ENCODE data around the gene TMEM253.

Gene TMEM253

DNA sequence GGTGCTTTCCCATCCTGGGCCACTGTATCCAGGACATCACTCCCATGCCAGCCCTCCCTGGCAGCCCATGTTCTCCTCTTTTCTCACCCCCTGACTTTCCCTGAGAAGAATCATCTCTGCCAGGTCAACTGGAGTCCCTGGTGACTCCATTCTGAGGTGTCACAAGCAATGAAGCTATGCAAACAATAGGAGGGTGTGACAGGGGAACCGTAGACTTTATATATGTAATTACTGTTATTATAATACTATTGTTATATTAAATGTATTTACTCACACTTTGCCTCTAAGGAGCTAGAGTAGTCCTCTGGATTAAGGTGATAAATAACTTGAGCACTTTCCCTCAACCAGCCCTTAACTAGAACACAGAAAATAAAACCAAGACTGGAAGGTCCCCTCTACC is 11.6 kb upstream of the TMEM253 start:
- FAIRE-seq (no peak), DNase-seq (ENCODE audit: insufficient read length, low spot score) (no peak)

DNA sequence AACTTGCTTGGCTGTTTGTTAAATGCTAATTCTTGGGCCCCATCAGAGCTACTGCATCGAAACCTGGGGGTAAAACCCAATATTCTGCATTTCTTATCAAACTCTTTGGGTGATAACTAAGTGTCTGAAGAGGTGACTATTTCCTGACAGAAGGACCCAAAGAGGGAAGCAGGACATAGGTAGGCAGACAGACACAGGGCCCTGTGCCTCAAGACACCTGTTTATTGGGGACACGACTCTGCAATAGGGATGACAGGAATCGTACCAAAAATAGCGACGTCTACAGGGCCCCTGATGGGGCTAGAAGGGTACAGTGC is 11.0 kb upstream of the TMEM253 start:
- no peak for FAIRE-seq
- DNase-seq (ENCODE audit: insufficient read length, low spot score): no peak

DNA sequence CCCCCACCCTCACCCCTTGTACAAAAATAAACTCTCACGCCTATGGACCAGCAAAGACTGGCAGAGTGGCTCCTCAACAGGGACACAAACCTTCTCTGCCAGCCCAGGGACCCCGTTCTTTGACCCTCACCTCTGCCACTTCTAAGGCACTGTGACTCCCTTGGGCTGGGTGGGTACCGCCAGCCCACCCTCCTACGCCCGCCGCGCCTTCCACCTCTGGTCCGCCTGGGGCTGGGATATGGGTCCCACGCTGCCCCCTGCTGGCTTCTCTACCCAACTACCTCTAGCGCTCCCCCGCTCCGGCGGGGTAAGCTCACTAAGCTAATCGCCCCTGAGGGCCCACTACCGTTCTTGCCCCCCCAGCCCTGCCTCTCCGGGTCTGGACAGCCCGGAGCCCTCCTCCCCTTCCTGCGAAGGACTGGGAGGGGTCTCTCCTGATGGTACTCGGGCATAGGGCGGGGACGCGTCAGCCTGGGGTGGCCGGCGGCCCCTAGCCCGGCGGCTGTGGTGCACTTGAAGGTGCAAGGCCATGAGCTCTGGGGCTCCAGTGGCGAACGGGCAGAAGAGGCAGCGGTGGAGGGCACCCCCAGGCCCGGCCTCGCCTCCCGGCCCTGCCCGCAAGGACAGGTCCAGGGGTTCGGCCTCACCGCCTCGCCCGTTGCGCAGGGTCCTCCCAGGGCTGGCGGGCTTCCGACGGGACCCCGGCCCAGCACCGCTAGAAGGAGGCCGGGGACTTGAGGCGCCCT is 10.5 kb upstream of the TMEM253 start:
- FAIRE-seq: no peak
- no peak for DNase-seq (ENCODE audit: insufficient read length, low spot score)

DNA sequence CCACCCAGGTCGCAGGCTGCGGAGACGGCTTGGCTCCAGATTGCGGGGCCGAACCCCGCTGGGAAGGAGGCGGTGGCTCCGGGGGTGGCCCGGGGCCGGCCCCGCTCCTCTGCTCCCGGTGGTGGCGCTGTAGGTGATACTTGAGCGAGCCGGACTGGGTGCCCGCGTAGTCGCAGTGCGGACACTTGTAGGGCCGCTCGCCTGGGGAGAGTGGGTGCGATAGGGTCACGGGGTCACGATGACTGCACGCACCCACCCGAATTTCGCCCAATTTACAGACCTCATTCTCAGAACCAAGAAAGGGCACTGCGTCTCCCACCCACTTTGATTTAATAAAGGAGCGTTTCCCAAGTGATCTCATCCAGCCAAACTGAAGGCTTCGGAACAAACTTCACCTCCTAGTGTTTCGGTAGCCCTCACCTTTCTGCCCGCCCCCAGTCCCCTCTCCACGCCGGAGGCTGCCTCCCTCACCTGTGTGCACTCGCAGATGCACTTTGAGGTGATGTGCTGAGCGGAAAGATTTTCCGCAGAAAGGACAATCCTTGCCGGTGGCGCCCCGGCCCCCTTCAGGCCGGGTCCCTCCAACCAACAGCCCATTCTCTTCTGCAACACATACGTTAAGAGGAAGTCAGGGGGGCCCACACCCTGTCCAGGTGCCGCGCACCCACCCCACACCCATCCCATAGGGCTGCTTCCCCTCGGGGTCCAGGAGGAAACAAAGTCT is 9.8 kb upstream of the TMEM253 start:
- FAIRE-seq (no peak), DNase-seq (ENCODE audit: insufficient read length, low spot score) (no peak)

DNA sequence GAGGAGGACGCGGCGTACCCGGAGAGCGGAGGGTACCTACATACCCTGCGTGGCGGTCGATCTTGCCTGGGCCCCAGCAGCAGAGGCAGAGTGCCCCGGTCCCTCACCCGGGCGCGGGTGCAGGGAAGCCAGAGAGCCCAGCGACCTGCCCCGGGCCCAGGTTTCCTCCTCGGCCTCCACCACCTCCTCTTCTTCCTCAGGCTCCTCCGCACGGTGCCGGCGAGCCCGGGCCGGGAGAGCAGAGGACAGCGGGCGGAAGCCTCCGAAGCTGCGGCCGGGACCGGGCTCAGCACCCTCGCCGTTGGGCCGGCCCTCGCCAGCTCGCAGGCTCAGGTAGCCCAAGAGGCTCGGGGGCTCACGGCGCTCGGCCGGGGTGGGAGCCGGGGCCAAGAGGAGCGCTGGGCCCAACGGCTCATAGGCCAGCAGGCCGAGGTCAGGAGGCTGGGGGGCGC is 9.0 kb upstream of the TMEM253 start:
- FAIRE-seq: no peak
- no peak for DNase-seq (ENCODE audit: insufficient read length, low spot score)

DNA sequence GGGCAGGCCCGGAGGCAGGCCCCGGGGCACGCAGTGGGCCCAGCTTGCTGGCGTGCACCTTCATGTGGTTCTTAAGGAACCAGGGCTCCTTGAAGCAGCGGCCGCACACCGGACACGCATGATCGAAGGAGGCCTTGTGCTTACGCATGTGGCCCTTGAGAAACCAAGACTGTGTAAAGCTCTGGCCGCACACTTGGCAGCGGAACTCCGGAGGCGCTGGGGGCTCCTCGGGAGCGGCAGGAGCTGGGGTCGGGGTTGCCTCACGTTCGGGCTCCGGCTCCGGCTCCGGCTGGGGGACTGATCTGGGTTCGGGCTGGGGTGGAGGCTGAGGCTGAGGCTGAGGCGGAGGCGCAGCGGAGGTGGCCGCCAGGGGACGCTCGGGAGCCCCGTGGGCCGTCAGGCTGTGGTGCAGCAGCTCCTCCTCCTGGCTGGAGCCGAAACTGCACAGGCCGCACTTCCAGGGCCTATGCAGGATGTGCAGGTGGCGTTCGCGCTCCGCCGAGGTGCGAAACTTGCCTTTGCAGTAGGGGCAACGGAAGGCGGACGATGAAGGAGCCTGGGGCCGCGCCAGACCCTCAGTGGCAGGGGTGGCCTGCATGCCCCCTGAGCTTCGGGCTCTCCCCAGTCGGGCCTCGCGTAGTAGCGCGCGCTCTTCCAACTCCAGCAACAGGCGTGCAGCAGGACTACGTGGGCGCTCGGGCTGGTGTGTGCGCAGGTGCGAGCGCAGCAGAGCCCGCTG is 8.4 kb upstream of the TMEM253 start:
- FAIRE-seq: no peak

DNA sequence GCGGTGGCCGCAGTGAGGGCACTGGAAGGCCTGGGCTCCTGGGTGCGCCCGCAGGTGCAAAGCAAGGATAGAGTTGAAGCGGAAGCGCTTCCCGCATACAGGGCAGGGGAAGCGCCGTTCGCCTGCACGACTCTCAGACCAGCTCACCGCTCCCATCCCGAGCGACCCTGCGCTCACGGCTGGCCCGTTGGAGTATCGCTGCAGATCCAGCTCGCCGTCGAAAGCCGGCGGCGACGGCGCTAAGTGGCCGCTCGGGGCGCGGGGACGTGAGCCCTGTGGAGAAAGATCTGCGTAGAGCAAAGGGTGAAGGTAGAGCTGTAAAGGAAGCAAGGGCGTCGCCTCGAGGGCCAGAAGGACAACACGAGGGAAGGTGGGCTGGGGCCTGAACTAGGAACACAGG is 7.8 kb upstream of the TMEM253 start:
- FAIRE-seq (no peak), DNase-seq (ENCODE audit: insufficient read length, low spot score) (no peak)

More for the DNA sequence above, 8.4 kb upstream of the TMEM253 start:
- DNase-seq (ENCODE audit: insufficient read length, low spot score): peak; percentile 54

DNA sequence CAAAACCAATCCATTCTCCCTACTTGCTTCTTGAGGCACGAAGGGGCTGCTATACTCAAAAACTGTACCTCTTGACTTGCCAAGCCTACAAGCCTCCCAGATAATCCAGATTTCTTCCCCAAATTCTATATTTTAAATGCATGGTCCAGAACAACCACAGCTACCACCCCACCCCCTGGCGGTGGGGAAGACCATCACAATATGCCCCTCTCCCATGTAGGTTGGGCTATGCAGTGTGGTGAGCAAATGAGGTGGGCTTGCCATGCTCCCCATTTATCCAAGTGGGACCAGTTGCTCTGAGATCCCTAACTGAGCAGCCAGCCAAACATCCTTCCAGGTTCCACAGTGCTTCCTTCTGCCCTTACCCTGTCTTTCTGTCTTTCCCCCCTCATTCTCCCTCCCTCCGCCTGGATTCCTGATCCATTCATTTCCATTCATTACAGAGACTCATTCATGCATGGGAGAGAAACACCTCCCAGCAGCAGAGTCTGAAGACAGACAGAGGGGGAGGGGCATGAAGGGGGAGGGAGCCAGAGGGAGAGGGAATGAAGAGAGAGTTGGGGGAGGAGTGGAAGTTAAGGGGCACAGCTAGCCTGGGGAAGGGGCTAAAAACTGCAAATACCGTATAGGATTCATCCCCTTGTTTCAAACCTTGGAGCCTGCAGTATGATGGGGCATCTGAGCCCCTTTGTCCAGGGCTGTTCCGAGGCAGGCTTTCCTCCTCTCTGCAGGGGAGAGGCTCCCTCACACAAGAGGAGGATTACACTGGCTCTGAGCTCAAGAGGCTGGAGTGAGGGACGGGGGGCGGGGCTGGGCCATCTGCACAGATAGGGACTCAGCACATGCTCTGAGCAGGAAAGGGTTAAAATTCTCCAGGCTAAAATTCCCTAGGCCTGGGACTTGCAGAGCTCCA is 6.8 kb upstream of the TMEM253 start:
- FAIRE-seq: no peak
- DNase-seq (ENCODE audit: insufficient read length, low spot score): no peak

DNA sequence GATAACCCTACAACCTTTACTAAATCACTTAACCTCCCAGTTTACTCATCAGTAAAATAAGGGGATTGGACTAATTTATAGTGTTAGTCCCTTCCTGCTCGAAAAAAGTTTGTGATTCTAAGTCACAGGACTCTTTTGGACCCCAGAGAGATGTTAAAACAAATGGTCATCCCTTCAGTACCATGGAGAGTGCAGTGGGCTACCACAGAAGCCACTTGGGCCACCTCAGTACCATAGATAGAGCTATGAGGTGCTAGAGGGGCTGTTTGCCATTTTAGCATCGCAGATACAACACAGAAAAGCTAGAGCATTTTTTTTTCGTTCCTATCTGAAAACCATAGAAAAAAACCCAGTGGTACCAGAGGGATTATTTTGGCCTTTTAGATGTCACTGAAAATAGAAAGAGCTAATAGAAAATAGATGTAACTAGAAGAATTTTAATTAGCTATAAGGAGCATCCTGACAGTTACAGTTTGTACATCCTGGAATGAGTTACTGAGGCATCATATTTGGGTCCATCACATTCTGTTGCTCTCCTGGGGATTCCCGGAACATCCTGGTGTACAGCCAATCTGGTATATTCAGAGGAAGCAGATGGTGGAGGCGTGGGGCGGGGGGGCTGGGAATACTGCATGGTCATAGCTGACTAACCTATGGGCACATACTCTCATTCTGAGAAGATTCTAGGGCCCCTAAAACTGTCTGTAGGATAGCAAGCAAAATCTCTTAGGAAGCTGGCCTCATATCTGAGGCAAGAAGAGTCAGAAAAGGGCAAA is 5.2 kb upstream of the TMEM253 start:
- DNase-seq (ENCODE audit: insufficient read length, low spot score) (no peak), FAIRE-seq (no peak)

DNA sequence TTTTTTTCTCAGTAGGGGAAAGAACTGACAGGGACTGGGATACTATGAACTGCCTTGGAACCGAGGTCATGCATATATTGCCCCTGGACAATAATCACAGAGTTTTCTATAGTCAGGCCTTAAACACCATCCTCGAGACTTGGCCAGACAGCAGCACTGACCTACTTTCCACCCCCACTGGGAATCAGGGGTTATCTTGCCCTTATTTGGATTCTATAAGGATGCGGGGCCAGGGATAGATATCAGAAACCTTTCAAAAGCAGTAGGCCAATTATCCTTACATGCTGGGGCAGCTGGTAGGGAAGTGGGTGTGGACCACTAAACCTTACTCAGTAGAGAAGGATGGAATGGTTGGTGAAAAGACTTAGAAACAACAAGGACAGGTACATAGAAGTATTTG is 4.4 kb upstream of the TMEM253 start:
- DNase-seq (ENCODE audit: insufficient read length, low spot score): no peak
- no peak for FAIRE-seq

DNA sequence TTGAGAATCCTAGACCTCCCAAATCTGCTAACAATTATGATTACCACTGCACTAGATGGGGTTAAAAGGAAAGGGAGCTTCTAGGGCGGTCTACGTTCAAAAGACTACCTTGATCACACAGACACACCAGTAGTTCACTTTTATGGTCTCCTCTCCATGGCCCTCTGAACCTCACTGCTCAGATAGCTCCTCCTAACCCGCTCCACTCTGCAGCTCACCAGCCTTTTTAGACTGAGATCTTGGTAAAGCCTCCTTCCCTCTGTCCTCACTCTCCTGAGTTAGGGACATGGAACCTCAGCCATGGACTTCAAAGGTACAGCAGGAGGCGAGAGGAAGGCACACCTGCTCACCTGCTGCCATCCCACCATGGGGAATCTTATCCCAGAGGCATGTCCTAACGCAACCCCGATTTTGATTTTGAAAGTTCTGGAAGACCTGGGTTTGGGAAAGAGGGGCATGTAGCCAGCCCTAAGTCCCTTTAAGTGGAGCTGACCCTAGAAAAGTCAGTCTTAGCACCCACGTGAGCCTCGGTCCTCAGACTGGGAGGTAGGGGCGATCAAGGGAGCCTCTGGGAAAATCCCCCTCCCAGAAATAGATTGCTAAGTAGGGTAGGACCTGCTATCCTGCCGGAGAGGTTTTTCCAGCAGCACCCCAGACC is 3.8 kb upstream of the TMEM253 start:
- FAIRE-seq: no peak

DNA sequence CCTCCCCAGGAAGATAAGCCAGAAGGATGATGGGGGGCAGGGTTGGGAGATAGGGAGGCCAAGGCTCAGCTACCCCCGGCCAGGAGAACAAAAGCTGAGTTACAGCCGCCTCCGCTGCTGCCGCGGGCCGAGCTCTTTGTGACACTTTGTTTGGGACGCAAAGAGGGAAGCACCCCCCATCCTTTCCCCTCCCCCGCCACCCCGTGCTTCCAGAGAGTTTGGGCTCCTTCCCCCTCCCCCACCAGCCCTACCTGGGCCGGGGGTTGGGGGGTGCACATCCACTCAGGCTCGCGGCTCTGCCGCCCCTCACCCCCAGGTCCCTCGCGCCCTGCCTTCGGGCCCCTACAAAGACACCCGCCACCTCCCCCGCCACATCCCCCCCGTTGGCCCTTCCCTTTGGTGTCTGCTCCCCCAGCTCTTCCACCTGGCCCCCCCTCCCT is 3.2 kb upstream of the TMEM253 start:
- FAIRE-seq (no peak), DNase-seq (ENCODE audit: insufficient read length, low spot score) (no peak)

More for the DNA sequence above, 3.8 kb upstream of the TMEM253 start:
- no peak for DNase-seq (ENCODE audit: insufficient read length, low spot score)

DNA sequence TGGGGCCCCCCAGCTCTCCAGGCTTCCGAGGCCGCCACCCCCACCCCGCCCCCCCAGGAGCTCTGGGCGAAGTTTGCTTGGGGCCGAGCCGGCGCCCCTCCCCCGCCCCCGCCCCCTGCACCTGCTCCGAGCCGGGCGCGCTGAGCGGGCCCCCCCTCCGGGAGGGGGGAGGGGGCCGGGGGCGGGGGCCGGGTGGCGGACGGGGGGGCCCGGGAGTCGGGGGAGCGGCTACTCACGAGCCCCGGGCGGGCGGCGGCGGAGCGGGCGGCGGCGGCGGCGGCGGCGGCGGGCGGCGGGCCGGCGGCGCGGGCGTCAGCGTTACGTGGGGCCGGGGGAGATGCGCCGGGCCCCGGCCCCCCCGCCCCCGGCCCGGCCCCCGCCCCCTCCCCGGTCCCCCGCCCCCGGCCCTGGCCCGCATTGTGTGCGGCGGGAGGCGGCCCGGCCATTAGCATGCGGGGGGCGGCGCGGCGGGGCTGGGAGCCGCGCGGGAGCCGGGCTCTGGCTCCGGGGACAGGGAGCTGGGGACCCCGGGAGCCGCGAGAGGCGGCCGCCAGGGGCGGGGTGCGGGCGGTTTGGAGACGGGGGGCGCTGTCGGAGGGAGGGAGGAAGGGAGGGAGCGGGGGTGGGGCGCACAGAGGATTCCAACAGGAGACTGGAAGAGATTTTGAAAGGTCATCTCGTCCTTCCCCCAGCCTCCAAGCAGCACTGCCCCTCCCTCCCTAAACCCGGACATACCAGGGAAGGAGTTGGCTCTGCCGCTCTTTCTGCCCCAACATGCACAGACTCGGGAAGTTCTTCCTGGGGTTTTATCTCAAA is 2.6 kb upstream of the TMEM253 start, which contains the start of gene ZNF219:
ZNF219 (minus strand) TSS at position 580 of the 816 bp plus-strand sequence. CDS start 5,064 bp downstream, outside the sequence.
- DNase-seq (ENCODE audit: insufficient read length, low spot score) (peak; percentile 29), FAIRE-seq (no peak)

DNA sequence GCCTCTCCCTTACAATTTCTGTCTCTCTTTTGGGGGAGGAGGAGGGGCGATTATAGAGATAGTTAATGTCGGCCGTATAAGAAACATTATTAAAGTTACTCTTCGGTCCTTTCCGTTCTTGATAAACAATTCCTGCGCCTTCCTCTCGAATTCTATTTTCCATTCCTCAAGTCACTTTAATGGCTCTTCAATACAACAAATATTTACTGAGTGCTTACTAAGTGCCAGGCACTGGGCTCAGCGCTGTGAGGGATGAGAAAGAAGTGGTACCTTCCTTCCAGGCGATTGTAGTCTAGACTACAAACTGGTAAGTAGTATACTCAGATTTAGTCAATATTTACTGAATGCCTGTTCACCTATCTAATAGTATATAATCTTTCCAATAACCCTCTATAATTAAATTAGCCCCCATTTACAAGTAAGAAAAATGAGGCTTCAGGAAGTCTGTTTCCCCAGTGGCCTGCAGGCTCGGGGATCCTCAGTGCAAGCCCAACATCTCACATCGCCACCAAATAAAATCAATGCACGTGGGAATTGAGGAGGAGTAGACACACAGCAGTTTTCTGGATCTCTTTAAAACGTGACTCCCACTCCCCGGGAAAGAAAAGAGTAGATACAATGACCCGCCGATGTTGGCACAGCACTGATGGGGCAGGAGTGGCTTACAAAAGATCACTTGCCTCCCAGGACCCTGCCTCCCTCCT is 1.8 kb upstream of the TMEM253 start:
- DNase-seq (ENCODE audit: insufficient read length, low spot score): no peak
- no peak for FAIRE-seq

DNA sequence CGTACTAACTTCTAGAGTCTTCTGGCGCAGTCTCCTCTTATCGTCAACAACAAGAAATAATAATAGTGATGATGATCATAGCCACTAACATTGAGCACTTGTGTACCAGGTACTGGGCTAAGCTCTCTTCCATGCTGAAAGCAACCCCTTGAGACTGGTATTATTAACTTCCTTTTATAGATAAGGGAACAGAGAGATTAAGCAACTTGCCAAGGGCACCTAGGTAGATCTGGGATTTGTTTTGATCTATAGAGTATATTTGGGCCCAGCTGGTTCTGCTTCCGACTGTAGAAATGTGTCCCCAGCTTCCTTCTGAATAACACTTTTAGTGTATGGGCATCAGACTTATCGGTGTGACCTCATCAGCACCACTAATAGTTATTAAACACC is 1.3 kb upstream of the TMEM253 start:
- FAIRE-seq (no peak), DNase-seq (ENCODE audit: insufficient read length, low spot score) (no peak)

DNA sequence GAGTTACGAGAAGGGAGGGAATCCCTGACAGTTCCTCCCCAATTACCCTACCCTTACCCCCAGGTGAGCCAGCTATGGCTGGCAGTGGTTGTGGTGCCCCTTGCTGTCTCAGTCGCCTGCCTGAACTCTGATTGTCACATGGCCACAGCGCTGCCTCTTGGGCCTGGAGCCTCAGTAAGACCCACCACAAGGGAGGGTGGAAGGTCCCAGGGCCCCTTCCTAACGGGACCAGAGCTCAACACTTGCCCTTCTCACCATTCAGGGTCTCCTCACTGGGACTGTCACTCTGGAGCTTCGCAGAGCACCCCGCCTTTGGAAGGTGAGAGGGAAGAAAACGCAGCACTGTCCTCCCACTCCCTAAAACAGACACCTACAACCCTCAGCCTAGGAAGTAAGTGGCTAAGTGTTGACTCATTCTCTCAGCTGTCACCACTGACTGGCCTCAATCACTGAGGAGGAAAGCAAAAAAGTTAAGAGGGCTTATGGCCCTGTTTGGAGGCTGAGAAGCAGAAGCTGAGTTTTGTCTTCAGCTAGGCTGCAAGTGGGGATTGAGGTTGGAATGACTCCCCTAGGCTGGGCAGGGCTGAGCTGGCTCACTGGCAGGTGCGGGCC is 1.0 kb downstream of the TMEM253 start:
- no peak for FAIRE-seq
- no peak for DNase-seq (ENCODE audit: insufficient read length, low spot score)

Data from HTR-8/SVneo (cell line).